HEK293T (cell line): ENCODE measurements around the gene MTOR.

Experiments used
- BHLHE40 ChIP-seq: fragments of 450-650 bp; IDR thresholded peaks from 2 replicates; pipeline ENCODE4 v1.6.1; 2016; ENCODE audit warnings: mild to moderate bottlenecking, moderate library complexity, borderline replicate concordance
- CTBP1 ChIP-seq: fragments of 450-650 bp; IDR thresholded peaks from 2 replicates; pipeline ENCODE4 v1.6.1; 2016; ENCODE audit warnings: borderline replicate concordance
- ELF4 ChIP-seq: fragments of 450-650 bp; IDR thresholded peaks from 2 replicates; pipeline ENCODE4 v1.6.1; 2017; ENCODE audit warnings: antibody characterized with exemption
- FOXK2 ChIP-seq: fragments of 450-650 bp; IDR thresholded peaks from 2 replicates; pipeline ENCODE4 v1.6.1; 2016; ENCODE audit warnings: mild to moderate bottlenecking
- FOXM1 ChIP-seq: fragments of 450-650 bp; IDR thresholded peaks from 2 replicates; pipeline ENCODE4 v1.6.1; 2017; ENCODE audit warnings: mild to moderate bottlenecking, borderline replicate concordance
- HDGF ChIP-seq: fragments of 450-650 bp; IDR thresholded peaks from 2 replicates; pipeline ENCODE4 v1.6.1; 2017; ENCODE audit warnings: antibody characterized with exemption, borderline replicate concordance
- L3MBTL2 ChIP-seq: fragments of 450-650 bp; conservative IDR thresholded peaks from 2 replicates; pipeline ENCODE4 v1.6.1; 2016; ENCODE audit warnings: mild to moderate bottlenecking
- LEF1 ChIP-seq: fragments of 450-650 bp; IDR thresholded peaks from 2 replicates; pipeline ENCODE4 v1.6.1; 2017; ENCODE audit warnings: mild to moderate bottlenecking, borderline replicate concordance
- NFRKB ChIP-seq: fragments of 450-650 bp; IDR thresholded peaks from 2 replicates; pipeline ENCODE4 v1.6.1; 2016; ENCODE audit warnings: mild to moderate bottlenecking, moderate library complexity
- SP1 ChIP-seq: fragments of 450-650 bp; IDR thresholded peaks from 2 replicates; pipeline ENCODE4 v1.6.1; 2017
- SUZ12 ChIP-seq: fragments of 450-650 bp; IDR thresholded peaks from 2 replicates; pipeline ENCODE4 v1.6.1; 2016; ENCODE audit warnings: mild to moderate bottlenecking
- TF ChIP-seq, protein P1 (sequence below): fragments of 450-650 bp; IDR thresholded peaks from 2 replicates; pipeline ENCODE4 v1.6.1; 2016

DNA sequence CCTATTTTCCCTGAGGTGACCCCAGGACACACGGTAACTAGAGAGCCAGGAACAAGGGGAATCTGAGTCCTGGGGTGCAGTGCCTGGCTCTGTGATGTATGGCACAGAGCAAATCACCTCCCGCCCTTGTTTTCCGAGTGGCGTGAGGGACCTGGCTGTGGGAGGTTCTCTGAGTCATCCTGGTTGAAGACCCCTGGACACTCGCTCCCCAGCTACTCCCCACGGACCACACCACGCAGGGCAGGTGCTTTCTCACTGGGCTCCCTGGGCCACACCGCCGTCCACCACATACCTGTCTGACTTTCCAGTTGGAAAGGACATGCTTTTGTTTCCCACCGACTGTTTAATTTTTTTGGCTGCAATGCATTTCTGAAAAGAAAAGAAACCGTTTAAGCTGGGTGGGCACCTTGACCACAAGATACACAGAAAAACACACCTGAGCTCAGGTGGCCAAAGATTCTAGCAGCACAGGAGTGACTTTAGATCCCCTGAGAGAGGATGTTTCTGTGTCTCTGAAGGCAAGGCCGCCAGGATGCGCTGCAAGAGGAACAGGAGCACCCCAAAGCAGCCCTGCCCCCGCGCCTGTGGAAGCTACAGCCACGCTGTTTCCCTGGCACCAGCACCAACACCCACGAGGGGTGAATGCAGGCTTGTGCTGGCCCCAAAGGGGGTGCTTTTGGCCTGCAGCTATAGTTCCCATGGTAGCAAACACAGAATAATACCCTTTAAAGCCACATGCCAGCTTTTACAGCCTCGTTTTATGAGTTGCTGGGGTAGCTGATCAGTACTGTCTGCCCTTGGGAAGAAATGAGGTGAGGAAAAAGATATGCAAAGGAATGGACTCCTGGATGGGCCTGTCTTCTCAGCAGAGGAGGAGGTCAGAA, 194.4 kb downstream of the MTOR start:
- TF ChIP-seq NFRKB, result no peak
- TF ChIP-seq BHLHE40, result no peak
- no peak for TF ChIP-seq FOXK2
- no peak for TF ChIP-seq CTBP1
- TF ChIP-seq SUZ12, result no peak
- TF ChIP-seq ELF4, result no peak
- TF ChIP-seq FOXM1, result no peak
- no peak for TF ChIP-seq L3MBTL2
- TF ChIP-seq LEF1, result no peak
- TF ChIP-seq SP1, result no peak
- TF ChIP-seq, protein P1, sequence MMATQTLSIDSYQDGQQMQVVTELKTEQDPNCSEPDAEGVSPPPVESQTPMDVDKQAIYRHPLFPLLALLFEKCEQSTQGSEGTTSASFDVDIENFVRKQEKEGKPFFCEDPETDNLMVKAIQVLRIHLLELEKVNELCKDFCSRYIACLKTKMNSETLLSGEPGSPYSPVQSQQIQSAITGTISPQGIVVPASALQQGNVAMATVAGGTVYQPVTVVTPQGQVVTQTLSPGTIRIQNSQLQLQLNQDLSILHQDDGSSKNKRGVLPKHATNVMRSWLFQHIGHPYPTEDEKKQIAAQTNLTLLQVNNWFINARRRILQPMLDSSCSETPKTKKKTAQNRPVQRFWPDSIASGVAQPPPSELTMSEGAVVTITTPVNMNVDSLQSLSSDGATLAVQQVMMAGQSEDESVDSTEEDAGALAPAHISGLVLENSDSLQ, result no peak
- no peak for TF ChIP-seq HDGF
